Prostate gland (tissue), 2 donors: ENCODE data around the gene CPED1. TPM values are rescaled to one million over a fixed set of nuclear protein-coding genes. Genes with fewer than 3 reads are reported as not detected.
"Not testable (repeated sequence)": the region's sequence is repeated elsewhere in the genome, so short reads cannot be mapped to it uniquely, and the experiment has no call there.

Source experiments
- DNase-seq: peaks from one replicate; pipeline ENCODE4 v3.0.0-alpha.2; 2019; ENCODE audit warnings: low spot score
- H3K27ac ChIP-seq, 2 donors: fragments of 200-600 bp; sonication (generic); 2 replicates each; pipeline ENCODE4 v1.5.1; 2017 to 2019
- H3K27me3 ChIP-seq: fragments of 200-600 bp; sonication (generic); replicated peaks from 2 replicates; pipeline ENCODE4 v1.5.1; 2019; ENCODE audit not compliant: insufficient read depth
- H3K36me3 ChIP-seq, 2 donors: fragments of 200-600 bp; sonication (generic); 1 replicate in 1 of 2; 2 replicates in 1 of 2; pipeline versions ENCODE4 v1.5.1 to v1.8.1; 2017 to 2019
- H3K4me1 ChIP-seq: fragments of 200-600 bp; sonication (generic); replicated peaks from 2 replicates; pipeline ENCODE4 v1.5.1; 2019
- H3K4me3 ChIP-seq, 2 donors: fragments of 200-600 bp; sonication (generic); 2 replicates each; pipeline ENCODE4 v1.5.1; 2017 to 2019
- H3K9me3 ChIP-seq: fragments of 200-600 bp; sonication (generic); 2 replicates; pipeline ENCODE4 v1.5.1; 2017
- POLR2A ChIP-seq: fragments of 450-650 bp; IDR thresholded peaks from one replicate; pipeline ENCODE4 v1.6.1; 2016; ENCODE audit warnings: antibody characterized with exemption, mild to moderate bottlenecking
- POLR2AphosphoS5 ChIP-seq: sonication (generic); formaldehyde crosslinking; IDR thresholded peaks from one replicate; pipeline ENCODE4 v1.6.1; 2017; ENCODE audit warnings: antibody characterized with exemption
- WGBS: methylation state at CpG from one replicate; pipeline ENCODE4 v1.1.5; 2018; 5-methylcytosine and 5-hydroxymethylcytosine counted together
- intact Hi-C: fragments of 100-400 bp; cut with DNase I; formaldehyde crosslinking; loops from one replicate; pipeline ENCODE4 v1.14.2; 2022
- total RNA-seq, 2 donors: library from RNA; depleted of rRNA; stranded (reverse); fragments of >200 nt; gene quantifications; one replicate each; pipeline ENCODE4 v1.1.0, GENCODE V29; 2016
- TF ChIP-seq, protein P1 (sequence below), 4 experiments: fragments of 200-600 bp in 2 of 4; fragments of 450-650 bp in 2 of 4; sonication (generic) in 2 of 4; IDR thresholded peaks; 1 replicate in 3 of 4; 2 replicates in 1 of 4; pipeline ENCODE4 v1.5.1; 2016 to 2019; ENCODE audit warnings: antibody characterized with exemption in 4 of 4, mild to moderate bottlenecking in 2 of 4, moderate library complexity in 2 of 4

CPED1 gene
- total RNA-seq, 2 donors from 2014 or later, result 10.7 to 23.3 TPM

GRCh38 chr7:121003986-121004685 lies 15.6 kb downstream of the CPED1 start:
- no peaks in the 10 kb centered on the region for H3K9me3 ChIP-seq
- H3K4me1 ChIP-seq, result no peaks in the 10 kb centered on the region
- H3K27ac ChIP-seq, result no peak overlapping the region
- H3K36me3 ChIP-seq, result no peaks in the 10 kb centered on the region
- DNase-seq, result no peak
- WGBS, result 58% methylated on average over 5 of the region's 5 CpGs
- TF ChIP-seq POLR2A (no peak), POLR2AphosphoS5 (no peak)
- TF ChIP-seq, protein P1, sequence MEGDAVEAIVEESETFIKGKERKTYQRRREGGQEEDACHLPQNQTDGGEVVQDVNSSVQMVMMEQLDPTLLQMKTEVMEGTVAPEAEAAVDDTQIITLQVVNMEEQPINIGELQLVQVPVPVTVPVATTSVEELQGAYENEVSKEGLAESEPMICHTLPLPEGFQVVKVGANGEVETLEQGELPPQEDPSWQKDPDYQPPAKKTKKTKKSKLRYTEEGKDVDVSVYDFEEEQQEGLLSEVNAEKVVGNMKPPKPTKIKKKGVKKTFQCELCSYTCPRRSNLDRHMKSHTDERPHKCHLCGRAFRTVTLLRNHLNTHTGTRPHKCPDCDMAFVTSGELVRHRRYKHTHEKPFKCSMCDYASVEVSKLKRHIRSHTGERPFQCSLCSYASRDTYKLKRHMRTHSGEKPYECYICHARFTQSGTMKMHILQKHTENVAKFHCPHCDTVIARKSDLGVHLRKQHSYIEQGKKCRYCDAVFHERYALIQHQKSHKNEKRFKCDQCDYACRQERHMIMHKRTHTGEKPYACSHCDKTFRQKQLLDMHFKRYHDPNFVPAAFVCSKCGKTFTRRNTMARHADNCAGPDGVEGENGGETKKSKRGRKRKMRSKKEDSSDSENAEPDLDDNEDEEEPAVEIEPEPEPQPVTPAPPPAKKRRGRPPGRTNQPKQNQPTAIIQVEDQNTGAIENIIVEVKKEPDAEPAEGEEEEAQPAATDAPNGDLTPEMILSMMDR (IDR thresholded peaks at IDR 0.05), result no peak
- intact Hi-C loops, result no loop called here
- H3K4me3 ChIP-seq, result no peak overlapping the region
- no peaks in the 10 kb centered on the region for H3K27me3 ChIP-seq

DNA sequence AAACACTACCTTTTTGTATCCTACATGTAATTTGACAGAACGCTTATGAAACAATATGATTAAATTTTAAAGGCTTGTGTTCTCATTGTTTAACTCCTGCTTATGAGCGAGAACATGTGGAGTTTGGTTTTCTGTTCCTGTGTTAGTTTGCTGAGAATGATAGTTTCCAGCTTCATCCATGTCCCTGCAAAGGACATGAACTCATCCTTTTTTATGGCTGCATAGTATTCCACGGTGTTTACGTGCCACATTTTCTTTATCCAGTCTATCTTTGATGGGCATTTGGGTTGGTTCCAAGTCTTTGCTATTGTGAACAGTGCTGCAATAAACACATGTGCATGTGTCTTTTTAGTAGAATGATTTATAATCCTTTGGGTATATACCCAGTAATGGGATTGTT lies 16.5 kb downstream of the CPED1 start:
- H3K4me1 ChIP-seq, H3K9me3 ChIP-seq, DNase-seq, H3K27me3 ChIP-seq, intact Hi-C loops, H3K4me3 ChIP-seq, H3K36me3 ChIP-seq, H3K27ac ChIP-seq: not testable (repeated sequence)
- 92% methylated on average over 4 of the region's 4 CpGs for WGBS

DNA sequence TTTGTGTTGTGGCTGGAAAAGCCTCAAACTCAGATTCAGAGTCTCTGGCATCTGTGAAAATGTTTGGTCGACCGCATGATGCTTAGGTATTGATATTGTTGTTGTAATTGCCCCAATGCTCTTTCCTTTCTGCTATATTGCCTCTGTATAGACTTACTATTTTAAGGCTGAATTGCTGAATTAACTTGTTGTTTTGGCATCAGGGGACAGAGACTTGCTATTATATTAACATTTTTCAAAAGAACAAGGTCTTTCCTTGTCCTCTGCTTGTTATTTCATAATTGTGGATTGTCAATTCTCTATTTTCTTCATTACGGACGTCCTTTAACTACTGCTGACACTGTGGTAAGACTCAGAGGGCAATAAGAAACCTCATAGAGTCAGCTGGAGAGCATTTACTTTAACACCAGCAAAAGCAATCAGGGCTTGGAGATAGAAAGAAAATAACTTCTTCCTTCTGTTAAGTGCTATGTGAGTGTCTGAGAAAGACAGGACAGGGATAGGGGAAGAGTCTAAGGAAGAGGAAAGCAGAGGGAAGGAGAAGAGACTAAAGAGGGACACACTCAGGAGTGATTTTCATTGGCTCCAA lies 17.6 kb downstream of the CPED1 start:
- intact Hi-C loops, result no loop called here
- H3K27me3 ChIP-seq, result no peaks in the 10 kb centered on the region
- TF ChIP-seq, protein P1 (IDR thresholded peaks at IDR 0.05), result no peak
- no peak for TF ChIP-seq POLR2A
- no peak for TF ChIP-seq POLR2AphosphoS5
- H3K4me3 ChIP-seq, result no peak overlapping the region
- no peaks in the 10 kb centered on the region for H3K36me3 ChIP-seq
- H3K9me3 ChIP-seq, result no peaks in the 10 kb centered on the region
- WGBS, result 71% methylated on average over 4 of the region's 4 CpGs
- H3K27ac ChIP-seq, result no peak overlapping the region
- H3K4me1 ChIP-seq, result no peaks in the 10 kb centered on the region
- DNase-seq, result no peak

- no peak for DNase-seq
- 79% methylated on average over 6 of the region's 6 CpGs for WGBS
- intact Hi-C loops, result no loop called here
- TF ChIP-seq POLR2AphosphoS5, result no peak
- TF ChIP-seq POLR2A, result no peak
- TF ChIP-seq, protein P1 (IDR thresholded peaks at IDR 0.05), result no peak
- no peaks in the 10 kb centered on the region for H3K9me3 ChIP-seq
- no peaks in the 10 kb centered on the region for H3K36me3 ChIP-seq
- H3K27ac ChIP-seq, result no peak overlapping the region
- no peaks in the 10 kb centered on the region for H3K27me3 ChIP-seq
- no peak overlapping the region for H3K4me3 ChIP-seq
- H3K4me1 ChIP-seq, result no peaks in the 10 kb centered on the region
Measured at GRCh38 chr7:121006711-121007315, 18.3 kb downstream of the CPED1 start.

GRCh38 chr7:121008816-121009215 lies 20.3 kb downstream of the CPED1 start:
- intact Hi-C loops, result no loop called here
- WGBS, result 87% methylated on average over 2 of the region's 2 CpGs
- no peak overlapping the region for H3K27ac ChIP-seq
- no peak for DNase-seq
- no peak overlapping the region for H3K4me3 ChIP-seq
- no peaks in the 10 kb centered on the region for H3K9me3 ChIP-seq
- TF ChIP-seq POLR2A (no peak), POLR2AphosphoS5 (no peak)
- TF ChIP-seq, protein P1 (IDR thresholded peaks at IDR 0.05), result no peak
- no peaks in the 10 kb centered on the region for H3K36me3 ChIP-seq
- H3K4me1 ChIP-seq, result no peaks in the 10 kb centered on the region
- H3K27me3 ChIP-seq, result no peaks in the 10 kb centered on the region
